ENCODE results near the gene IGF2BP1.
"Not testable (repeated sequence)": the region's sequence is repeated elsewhere in the genome, so short reads cannot be mapped to it uniquely, and the experiment has no call there.

The IGF2BP1 gene

DNA sequence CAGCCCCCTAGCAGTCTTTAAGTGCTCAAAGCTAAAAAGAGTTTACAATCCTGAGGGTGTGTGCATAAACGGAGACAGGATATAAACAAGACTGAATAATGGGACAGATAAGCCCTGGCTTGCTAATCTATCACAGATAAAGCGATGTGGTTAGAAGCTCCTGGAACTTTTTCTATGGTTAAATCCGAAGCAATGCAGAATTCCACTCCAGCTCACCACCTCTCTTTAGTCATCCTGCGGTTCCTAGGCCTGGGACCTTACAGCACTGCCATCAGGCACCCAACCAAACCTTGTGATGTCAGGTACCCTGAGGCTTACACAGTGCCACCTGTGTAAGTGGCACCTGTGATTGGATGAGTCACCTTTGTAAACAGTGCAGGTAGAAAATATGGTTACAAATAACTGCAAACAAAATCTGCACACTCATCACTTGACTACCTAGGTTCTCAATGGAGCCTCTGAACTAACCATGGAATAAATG is 103.9 kb downstream of the IGF2BP1 start:
- DNase-seq = no peak

DNA sequence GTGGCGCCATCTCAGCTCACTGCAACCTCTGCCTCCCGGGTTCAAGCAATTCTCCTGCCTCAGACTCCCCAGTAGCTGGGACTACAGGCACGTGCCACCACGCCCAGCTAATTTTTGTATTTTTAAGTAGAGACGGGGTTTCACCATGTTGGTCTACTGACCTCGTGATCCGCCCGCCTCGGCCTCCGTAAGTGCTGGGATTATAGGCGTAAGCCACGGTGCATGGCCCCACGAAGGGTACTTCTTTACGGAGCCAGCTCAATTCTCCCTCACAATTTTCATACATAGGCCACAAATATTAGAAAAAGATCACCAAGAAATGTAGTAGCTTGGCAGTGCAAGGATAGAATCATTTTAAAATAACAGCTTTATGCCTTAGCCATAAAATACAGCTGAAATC is 106.2 kb downstream of the IGF2BP1 start:
- not testable (repeated sequence) for DNase-seq

DNA sequence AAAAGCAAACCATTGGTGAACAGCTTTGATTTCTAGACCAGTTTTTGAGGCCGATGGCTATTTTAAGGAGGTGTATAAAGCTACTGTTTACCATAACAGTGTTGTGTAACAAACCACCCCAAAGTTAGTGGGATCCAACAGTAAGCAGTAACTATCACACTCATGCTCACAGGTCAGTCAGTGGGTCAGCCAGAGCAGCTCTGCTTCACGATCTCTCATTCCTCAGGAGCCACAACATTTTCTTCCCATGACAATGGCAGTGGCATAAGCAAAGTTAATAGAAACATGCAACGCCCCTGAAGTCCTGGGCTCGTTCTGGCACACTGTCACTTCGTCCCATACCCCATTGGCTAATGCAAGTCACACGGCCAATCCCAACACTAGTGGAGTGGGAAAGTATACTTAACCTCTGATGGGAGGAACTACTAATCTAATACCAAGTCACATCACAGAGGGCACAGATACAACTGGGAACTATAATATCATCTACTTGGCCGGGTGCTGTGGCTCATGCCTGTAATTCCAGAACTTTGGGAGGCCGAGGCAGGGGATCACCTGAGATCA is 107.4 kb downstream of the IGF2BP1 start:
- DNase-seq = peak; percentile 21

Data from fibroblast of skin of scalp (primary cell).